H9 (cell line): ENCODE results near the gene KIAA0930. TPM values are rescaled to one million over a fixed set of nuclear protein-coding genes. Genes with fewer than 3 reads are reported as not detected.

Source experiments
- DNase-seq: peaks from one replicate; pipeline ENCODE4 v3.0.0-alpha.2; 2017
- H2AFZ ChIP-seq: one replicate; pipeline ENCODE4 v1.6.1; 2013; ENCODE audit warnings: mild to moderate bottlenecking, low read length, control low read depth, moderate library complexity
- H2AK5ac ChIP-seq: 2 replicates; pipeline ENCODE4 v1.6.1; 2013; ENCODE audit warnings: low read length, control low read depth, mixed read lengths; ENCODE audit not compliant: insufficient read length
- H2BK120ac ChIP-seq: one replicate; pipeline ENCODE4 v1.6.1; 2013; ENCODE audit warnings: low read depth, mild to moderate bottlenecking, low read length, control low read depth, inconsistent platforms; ENCODE audit not compliant: poor library complexity, severe bottlenecking
- H2BK12ac ChIP-seq: 2 replicates; pipeline ENCODE4 v1.6.1; 2013; ENCODE audit warnings: low read length, control low read depth, mixed read lengths, low read depth; ENCODE audit not compliant: insufficient read length
- H2BK15ac ChIP-seq: 2 replicates; pipeline ENCODE4 v1.6.1; 2013; ENCODE audit warnings: low read depth, low read length, control low read depth
- H2BK20ac ChIP-seq: one replicate; pipeline ENCODE4 v1.6.1; 2013; ENCODE audit warnings: low read depth, mild to moderate bottlenecking, low read length, control low read depth, inconsistent platforms; ENCODE audit not compliant: poor library complexity, severe bottlenecking
- H2BK5ac ChIP-seq: 2 replicates; pipeline ENCODE4 v1.6.1; 2013; ENCODE audit warnings: low read length, control low read depth, mixed read lengths; ENCODE audit not compliant: insufficient read length
- H3K14ac ChIP-seq: 2 replicates; pipeline ENCODE4 v1.6.1; 2013; ENCODE audit warnings: low read length, control low read depth; ENCODE audit not compliant: insufficient read depth
- H3K18ac ChIP-seq: 2 replicates; pipeline ENCODE4 v1.6.1; 2013; ENCODE audit warnings: low read depth, mild to moderate bottlenecking, mixed read lengths, low read length, control low read depth; ENCODE audit not compliant: insufficient read length
- H3K23ac ChIP-seq: 2 replicates; pipeline ENCODE4 v1.6.1; 2013; ENCODE audit warnings: low read length, control low read depth, mixed read lengths, low read depth; ENCODE audit not compliant: insufficient read length
- H3K23me2 ChIP-seq: 2 replicates; pipeline ENCODE4 v1.6.1; 2013; ENCODE audit warnings: low read depth, mild to moderate bottlenecking, mixed read lengths, low read length, control low read depth; ENCODE audit not compliant: insufficient read length, poor library complexity, severe bottlenecking
- H3K27ac ChIP-seq: 2 replicates; pipeline ENCODE4 v1.5.1; 2013; ENCODE audit warnings: low read length, control low read depth, mixed read lengths, low read depth; ENCODE audit not compliant: insufficient read length
- H3K27me3 ChIP-seq: 2 replicates; pipeline ENCODE4 v1.6.1; 2013; ENCODE audit warnings: low read length, control low read depth, inconsistent platforms; ENCODE audit not compliant: insufficient read depth
- H3K4ac ChIP-seq: 2 replicates; pipeline ENCODE4 v1.6.1; 2013; ENCODE audit warnings: low read depth, mild to moderate bottlenecking, control low read depth, inconsistent platforms, low read length, moderate library complexity
- H3K4me1 ChIP-seq: 2 replicates; pipeline ENCODE4 v1.6.1; 2013; ENCODE audit warnings: low read length, control low read depth, inconsistent platforms; ENCODE audit not compliant: insufficient read depth
- H3K4me2 ChIP-seq: 2 replicates; pipeline ENCODE4 v1.6.1; 2013; ENCODE audit warnings: low read length, control low read depth, mixed read lengths; ENCODE audit not compliant: insufficient read length, insufficient read depth
- H3K56ac ChIP-seq: 2 replicates; pipeline ENCODE4 v1.6.1; 2013; ENCODE audit warnings: low read depth, mild to moderate bottlenecking, mixed read lengths, low read length, control low read depth; ENCODE audit not compliant: insufficient read length
- H3K79me1 ChIP-seq: 2 replicates; pipeline ENCODE4 v1.6.1; 2013; ENCODE audit warnings: low read depth, mild to moderate bottlenecking, moderate library complexity, low read length, control low read depth, inconsistent platforms; ENCODE audit not compliant: insufficient read depth, poor library complexity, severe bottlenecking
- H3K79me2 ChIP-seq: 2 replicates; pipeline ENCODE4 v1.6.1; 2013; ENCODE audit warnings: low read length, control low read depth, inconsistent platforms; ENCODE audit not compliant: insufficient read depth
- H3K9ac ChIP-seq: 2 replicates; pipeline ENCODE4 v1.6.1; 2013; ENCODE audit warnings: low read length, control low read depth, mixed read lengths; ENCODE audit not compliant: insufficient read length; ENCODE audit errors: extremely low read depth
- H3K9me3 ChIP-seq: one replicate; pipeline ENCODE4 v1.6.1; 2013; ENCODE audit warnings: low read depth, low read length, inconsistent platforms; ENCODE audit not compliant: control insufficient read depth
- H3T11ph ChIP-seq: one replicate; pipeline ENCODE4 v1.6.1; 2013; ENCODE audit warnings: mild to moderate bottlenecking, low read length, control low read depth, inconsistent platforms
- H4K20me1 ChIP-seq: one replicate; pipeline ENCODE4 v1.6.1; 2013; ENCODE audit not compliant: control insufficient read depth, insufficient read length, insufficient read depth
- H4K5ac ChIP-seq: 2 replicates; pipeline ENCODE4 v1.6.1; 2013; ENCODE audit warnings: low read depth, mild to moderate bottlenecking, mixed read lengths, low read length, control low read depth; ENCODE audit not compliant: insufficient read length
- H4K8ac ChIP-seq: replicated peaks from 2 replicates; pipeline ENCODE4 v1.6.1; 2013; ENCODE audit warnings: low read length, control low read depth, mixed read lengths, low read depth; ENCODE audit not compliant: insufficient read length
- H4K91ac ChIP-seq: 2 replicates; pipeline ENCODE4 v1.6.1; 2013; ENCODE audit warnings: low read depth, mild to moderate bottlenecking, moderate library complexity, mixed read lengths, low read length, control low read depth; ENCODE audit not compliant: insufficient read length
- H3K27ac Mint-ChIP-seq, 3 experiments: 2 replicates in 2 of 3; 3 replicates in 1 of 3; pipeline ENCODE4 v1.8.0; 2020 to 2021; ENCODE audit warnings: mixed read lengths in 3 of 3, mild to moderate bottlenecking in 1 of 3, moderate library complexity in 1 of 3
- H3K27me3 Mint-ChIP-seq: 2 replicates; pipeline ENCODE4 v1.8.0; 2021; ENCODE audit warnings: low read depth, mild to moderate bottlenecking, moderate library complexity, mixed read lengths
- H3K36me3 Mint-ChIP-seq, 3 experiments: 2 replicates in 2 of 3; 3 replicates in 1 of 3; pipeline ENCODE4 v1.8.0; 2020 to 2021; ENCODE audit warnings: low read depth in 3 of 3, mixed read lengths in 3 of 3; ENCODE audit not compliant: insufficient read depth in 1 of 3
- H3K4me1 Mint-ChIP-seq, 2 experiments: 2 replicates each; pipeline ENCODE4 v1.8.0; 2020; ENCODE audit warnings: mixed read lengths in 2 of 2
- H3K4me3 Mint-ChIP-seq, 2 experiments: 2 replicates in 1 of 2; 3 replicates in 1 of 2; pipeline ENCODE4 v1.8.0; 2020 to 2021; ENCODE audit warnings: mild to moderate bottlenecking in 2 of 2, mixed read lengths in 2 of 2, moderate library complexity in 1 of 2
- H3K9me3 Mint-ChIP-seq, 2 experiments: 2 replicates in 1 of 2; 3 replicates in 1 of 2; pipeline ENCODE4 v1.8.0; 2020; ENCODE audit warnings: mild to moderate bottlenecking in 2 of 2, mixed read lengths in 2 of 2, moderate library complexity in 1 of 2
- WGBS: extraction: QIAGEN DNeasy Blood & Tissue Kit; methylation state at CpG from one replicate; pipeline ENCODE4 v1.1.7; 2013; ENCODE audit warnings: missing lambda C conversion rate, low lambda C conversion rate, mixed read lengths; ENCODE audit not compliant: insufficient read length; ENCODE audit errors: extremely low coverage; 5-methylcytosine and 5-hydroxymethylcytosine counted together
- total RNA-seq: library from RNA; stranded (reverse); gene quantifications from 2 replicates; pipeline ENCODE4 v1.2.1, GENCODE V29; 2021
- TF ChIP-seq, protein P1 (sequence below): fragments of 200-600 bp; sonication (generic); conservative IDR thresholded peaks from 3 replicates; pipeline ENCODE4 v1.8.0; 2021; ENCODE audit warnings: antibody characterized with exemption, mild to moderate bottlenecking

The KIAA0930 gene
- total RNA-seq, 1 experiment from 2014 or later: 46.2 TPM

DNA sequence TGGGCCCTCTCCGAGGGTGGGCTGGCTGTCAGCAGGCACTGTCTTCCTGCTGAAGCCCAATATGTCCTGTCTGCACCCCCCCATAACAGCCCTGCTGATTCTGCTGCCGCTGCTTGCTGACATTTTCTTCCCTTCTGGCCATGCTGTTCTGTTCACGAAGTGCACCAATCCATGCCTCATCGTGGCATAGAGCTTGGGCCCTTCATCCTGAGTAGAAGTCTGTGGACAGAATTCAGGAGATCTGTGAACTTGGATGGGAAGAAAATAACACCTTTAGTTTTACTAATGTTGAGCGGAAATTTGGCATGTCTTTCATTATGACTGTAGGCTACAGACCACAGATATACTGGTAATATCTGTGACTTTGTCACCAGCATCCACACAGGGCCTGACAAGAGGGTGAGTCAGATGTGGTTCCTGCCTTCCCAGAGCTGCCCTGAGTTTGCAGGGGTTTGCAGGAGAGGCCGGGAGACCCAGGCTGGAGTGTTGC is 14.1 kb upstream of the KIAA0930 start:
- H3K79me1 ChIP-seq: no peaks in the 10 kb centered on the region
- H3K4me1 ChIP-seq: no peaks in the 10 kb centered on the region
- no peak overlapping the region for H3K14ac ChIP-seq
- H4K20me1 ChIP-seq: no peaks in the 10 kb centered on the region
- no peak overlapping the region for H3K4me2 ChIP-seq
- no peak overlapping the region for H2BK120ac ChIP-seq
- no peak overlapping the region for H3K27ac ChIP-seq
- no peaks in the 10 kb centered on the region for H3K79me2 ChIP-seq
- Mint-ChIP-seq H3K36me3 (peaks cover 0 to 4% (median 0%) of the 10 kb centered on the region in 3 experiments; a peak in 3 of 7 replicates), H3K27ac (0 out of 7 replicates have a peak overlapping the region, but pooled peaks of 1 of the 3 experiments have one; percentile 36), H3K9me3 (peaks cover 3 to 8% of the 10 kb centered on the region in 2 experiments), H3K4me3 (no peak overlapping the region), H3K27me3 (peaks cover 11% of the 10 kb centered on the region), H3K4me1 (peaks cover 0 to 8% of the 10 kb centered on the region in 2 experiments; a peak in 3 of 4 replicates)
- H4K91ac ChIP-seq: no peak overlapping the region
- H3K23ac ChIP-seq: no peak overlapping the region
- no peak overlapping the region for H2BK12ac ChIP-seq
- no peak overlapping the region for H3K9ac ChIP-seq
- no peak overlapping the region for H3T11ph ChIP-seq
- no peaks in the 10 kb centered on the region for H3K9me3 ChIP-seq
- H2BK5ac ChIP-seq: no peak overlapping the region
- H3K18ac ChIP-seq: no peak overlapping the region
- no peak overlapping the region for H3K4ac ChIP-seq
- WGBS: no CpG with 5 or more reads among the region's 6 CpGs
- no peak for DNase-seq
- no peak overlapping the region for H4K5ac ChIP-seq
- H2BK20ac ChIP-seq: no peak overlapping the region
- no peak overlapping the region for H2AFZ ChIP-seq
- H4K8ac ChIP-seq: no peak overlapping the region
- H3K23me2 ChIP-seq: no peaks in the 10 kb centered on the region
- H3K27me3 ChIP-seq: no peaks in the 10 kb centered on the region
- TF ChIP-seq, protein P1, sequence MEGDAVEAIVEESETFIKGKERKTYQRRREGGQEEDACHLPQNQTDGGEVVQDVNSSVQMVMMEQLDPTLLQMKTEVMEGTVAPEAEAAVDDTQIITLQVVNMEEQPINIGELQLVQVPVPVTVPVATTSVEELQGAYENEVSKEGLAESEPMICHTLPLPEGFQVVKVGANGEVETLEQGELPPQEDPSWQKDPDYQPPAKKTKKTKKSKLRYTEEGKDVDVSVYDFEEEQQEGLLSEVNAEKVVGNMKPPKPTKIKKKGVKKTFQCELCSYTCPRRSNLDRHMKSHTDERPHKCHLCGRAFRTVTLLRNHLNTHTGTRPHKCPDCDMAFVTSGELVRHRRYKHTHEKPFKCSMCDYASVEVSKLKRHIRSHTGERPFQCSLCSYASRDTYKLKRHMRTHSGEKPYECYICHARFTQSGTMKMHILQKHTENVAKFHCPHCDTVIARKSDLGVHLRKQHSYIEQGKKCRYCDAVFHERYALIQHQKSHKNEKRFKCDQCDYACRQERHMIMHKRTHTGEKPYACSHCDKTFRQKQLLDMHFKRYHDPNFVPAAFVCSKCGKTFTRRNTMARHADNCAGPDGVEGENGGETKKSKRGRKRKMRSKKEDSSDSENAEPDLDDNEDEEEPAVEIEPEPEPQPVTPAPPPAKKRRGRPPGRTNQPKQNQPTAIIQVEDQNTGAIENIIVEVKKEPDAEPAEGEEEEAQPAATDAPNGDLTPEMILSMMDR: no peak
- H2AK5ac ChIP-seq: no peak overlapping the region
- no peak overlapping the region for H2BK15ac ChIP-seq
- H3K56ac ChIP-seq: no peak overlapping the region
